Astrocyte of the hippocampus (primary cell): ENCODE data around the gene PPP6R1.
A peak's percentile ranks its signal among the peaks of the same experiment; 100 is the strongest.

Experiments
- DNase-seq: peaks from one replicate; pipeline ENCODE4 v3.0.0; 2011; ENCODE audit warnings: low read depth, low spot score

Gene PPP6R1, protein sequence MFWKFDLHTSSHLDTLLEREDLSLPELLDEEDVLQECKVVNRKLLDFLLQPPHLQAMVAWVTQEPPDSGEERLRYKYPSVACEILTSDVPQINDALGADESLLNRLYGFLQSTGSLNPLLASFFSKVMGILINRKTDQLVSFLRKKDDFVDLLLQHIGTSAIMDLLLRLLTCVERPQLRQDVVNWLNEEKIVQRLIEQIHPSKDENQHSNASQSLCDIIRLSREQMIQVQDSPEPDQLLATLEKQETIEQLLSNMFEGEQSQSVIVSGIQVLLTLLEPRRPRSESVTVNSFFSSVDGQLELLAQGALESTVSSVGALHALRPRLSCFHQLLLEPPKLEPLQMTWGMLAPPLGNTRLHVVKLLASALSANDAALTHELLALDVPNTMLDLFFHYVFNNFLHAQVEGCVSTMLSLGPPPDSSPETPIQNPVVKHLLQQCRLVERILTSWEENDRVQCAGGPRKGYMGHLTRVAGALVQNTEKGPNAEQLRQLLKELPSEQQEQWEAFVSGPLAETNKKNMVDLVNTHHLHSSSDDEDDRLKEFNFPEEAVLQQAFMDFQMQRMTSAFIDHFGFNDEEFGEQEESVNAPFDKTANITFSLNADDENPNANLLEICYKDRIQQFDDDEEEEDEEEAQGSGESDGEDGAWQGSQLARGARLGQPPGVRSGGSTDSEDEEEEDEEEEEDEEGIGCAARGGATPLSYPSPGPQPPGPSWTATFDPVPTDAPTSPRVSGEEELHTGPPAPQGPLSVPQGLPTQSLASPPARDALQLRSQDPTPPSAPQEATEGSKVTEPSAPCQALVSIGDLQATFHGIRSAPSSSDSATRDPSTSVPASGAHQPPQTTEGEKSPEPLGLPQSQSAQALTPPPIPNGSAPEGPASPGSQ

GRCh38 chr19:55258828-55259539 lies at the start of gene PPP6R1:
Gene PPP6R1, minus strand, starts transcription at chr19:55259017. Its CDS starts 11,914 bp downstream, at chr19:55247103.
- peak; percentile 100 for DNase-seq

DNA sequence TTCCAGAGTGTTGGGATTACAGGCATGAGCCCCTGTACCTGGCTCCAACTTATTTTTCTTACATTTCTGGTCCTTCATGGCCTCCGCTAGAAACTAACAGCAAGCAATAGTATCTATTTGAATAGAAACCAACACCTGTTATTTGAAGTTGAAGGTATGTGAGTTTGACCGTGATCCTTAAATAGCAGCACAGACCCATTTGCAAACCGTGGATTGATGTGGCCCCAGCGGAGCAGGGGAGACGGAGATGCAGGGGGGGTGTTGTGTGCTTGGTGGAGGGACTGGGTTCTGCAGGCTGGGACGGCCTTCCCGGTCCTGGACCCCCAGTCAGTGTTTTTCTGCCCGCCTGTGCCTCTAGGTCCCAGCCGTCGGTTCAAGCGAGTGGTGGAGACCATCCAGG lies 49.5 kb upstream of the PPP6R1 start:
- DNase-seq: no peak

GRCh38 chr19:55306712-55307111 lies 47.9 kb upstream of the PPP6R1 start:
- no peak for DNase-seq

DNA sequence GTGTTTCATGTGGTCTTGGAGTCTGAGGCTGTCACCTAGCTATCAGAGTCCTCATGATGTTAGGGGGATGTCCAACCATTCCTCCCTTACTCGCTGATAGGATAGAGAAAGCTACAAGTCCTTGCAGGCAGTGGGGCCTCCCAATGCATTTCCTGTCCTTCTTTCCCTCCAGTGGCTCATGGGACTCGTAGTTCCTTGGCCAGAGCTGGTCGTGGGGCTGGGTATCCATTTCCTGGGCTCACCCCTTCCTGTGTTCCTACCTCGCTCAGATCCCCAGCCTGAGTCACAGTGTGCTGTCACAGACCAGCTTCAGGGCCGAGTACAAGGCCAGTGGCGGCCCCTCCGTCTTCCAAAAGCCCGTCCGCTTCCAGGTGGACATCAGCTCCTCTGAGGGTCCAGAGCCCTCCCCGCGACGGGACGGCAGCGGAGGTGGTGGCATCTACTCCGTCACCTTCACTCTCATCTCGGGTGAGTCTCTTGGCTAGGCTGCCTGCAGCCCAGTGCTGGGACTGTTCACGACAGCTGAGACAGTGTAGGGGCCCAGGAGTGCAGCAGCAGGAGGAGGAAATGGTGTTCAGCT lies 47.3 kb upstream of the PPP6R1 start:
- DNase-seq: no peak

- no peak for DNase-seq
Observed at GRCh38 chr19:55305491-55305890, 46.7 kb upstream of the PPP6R1 start.

GRCh38 chr19:55304980-55305379 lies 46.2 kb upstream of the PPP6R1 start:
- no peak for DNase-seq

DNA sequence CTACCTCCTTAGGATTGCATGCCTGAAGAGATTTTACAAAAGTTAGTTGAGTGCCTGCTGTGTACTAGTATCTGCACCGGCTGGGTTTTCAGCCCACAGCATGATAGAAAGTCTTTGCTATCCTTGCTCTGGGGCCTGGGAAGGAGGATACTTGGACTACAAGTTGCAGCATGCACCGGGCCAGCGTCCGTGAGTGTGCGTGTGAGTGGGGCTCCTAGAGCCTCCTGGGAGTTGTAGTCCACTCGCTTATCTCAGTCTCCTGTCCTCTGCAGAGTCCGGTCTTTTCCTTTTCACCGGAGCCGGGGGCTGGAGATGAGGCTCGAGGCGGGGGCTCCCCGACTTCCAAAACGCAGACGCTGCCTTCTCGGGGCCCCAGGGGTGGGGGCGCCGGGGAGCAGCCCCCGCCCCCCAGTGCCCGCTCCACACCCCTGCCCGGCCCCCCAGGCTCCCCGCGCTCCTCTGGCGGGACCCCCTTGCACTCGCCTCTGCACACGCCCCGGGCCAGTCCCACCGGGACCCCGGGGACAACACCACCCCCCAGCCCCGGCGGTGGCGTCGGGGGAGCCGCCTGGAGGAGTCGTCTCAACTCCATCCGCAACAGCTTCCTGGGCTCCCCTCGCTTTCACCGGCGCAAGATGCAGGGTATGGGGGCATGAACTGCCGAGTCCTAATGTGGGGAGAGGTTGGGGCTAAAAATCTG lies 45.6 kb upstream of the PPP6R1 start:
- no peak for DNase-seq

DNA sequence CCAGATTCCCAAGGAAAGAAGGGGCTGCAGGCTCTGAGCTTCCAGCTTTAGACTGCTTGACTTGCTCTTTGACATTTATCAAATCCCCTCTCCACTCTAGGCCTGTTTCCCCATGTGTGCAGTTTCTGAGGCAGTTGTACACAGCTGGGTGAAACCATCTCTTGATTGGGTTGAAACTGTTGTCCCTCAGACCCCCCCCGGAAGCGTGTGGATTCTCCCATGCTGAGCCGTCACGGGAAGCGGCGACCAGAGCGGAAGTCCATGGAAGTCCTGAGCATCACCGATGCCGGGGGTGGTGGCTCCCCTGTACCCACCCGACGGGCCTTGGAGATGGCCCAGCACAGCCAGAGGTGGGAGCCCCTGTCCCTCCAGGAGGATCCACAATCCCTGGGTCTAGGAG lies 44.7 kb upstream of the PPP6R1 start:
- no peak for DNase-seq

DNA sequence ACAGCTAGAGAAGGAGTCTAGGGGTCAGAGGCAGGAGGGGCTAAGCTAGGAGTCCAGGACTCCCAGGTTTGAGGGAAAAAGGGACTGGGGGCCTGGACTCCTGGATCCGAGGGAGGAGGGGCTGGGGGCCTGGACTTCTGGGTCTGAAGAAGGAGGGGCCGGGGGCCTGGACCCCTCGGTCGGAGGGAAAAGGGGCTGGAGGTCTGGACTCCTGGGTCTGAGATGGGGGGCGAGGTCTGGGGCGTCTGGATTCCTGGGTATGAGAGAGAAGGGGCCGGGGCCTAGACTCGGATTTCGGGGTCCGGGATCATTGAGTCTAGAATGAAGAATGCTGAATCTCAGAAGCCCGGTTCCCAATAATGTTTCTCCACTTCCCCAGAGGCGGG lies 43.5 kb upstream of the PPP6R1 start:
- DNase-seq: no peak

GRCh38 chr19:55301459-55302317 lies 42.9 kb upstream of the PPP6R1 start:
- DNase-seq: peak; percentile 90

DNA sequence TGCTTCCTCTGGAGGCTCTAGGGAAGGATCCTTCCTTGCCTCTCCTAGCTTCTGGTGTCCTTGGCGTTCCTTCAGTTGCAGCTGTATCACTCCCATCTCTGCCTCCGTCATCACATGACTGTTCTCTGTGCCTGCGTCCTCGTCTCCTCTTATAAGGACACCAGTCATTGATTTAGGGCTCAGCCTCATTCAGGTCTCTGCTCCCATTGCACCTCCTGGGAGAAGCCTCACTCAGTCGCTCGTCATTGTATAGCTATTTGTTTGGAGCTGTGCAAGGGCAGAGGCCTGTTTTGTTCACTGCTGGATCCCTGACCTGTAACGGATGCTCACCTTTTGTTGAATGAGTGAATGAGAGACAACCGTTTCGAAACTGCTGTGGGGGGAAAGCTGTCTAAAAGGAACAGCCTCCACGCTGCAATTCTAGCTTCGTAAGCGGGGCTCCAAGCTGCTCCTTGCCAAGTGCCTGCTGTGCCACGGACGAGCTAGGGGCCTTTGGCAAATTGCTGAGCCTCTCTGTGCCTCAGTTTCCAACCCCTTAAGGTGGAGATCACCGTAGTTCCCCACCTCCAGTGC lies 42.2 kb upstream of the PPP6R1 start:
- no peak for DNase-seq

DNA sequence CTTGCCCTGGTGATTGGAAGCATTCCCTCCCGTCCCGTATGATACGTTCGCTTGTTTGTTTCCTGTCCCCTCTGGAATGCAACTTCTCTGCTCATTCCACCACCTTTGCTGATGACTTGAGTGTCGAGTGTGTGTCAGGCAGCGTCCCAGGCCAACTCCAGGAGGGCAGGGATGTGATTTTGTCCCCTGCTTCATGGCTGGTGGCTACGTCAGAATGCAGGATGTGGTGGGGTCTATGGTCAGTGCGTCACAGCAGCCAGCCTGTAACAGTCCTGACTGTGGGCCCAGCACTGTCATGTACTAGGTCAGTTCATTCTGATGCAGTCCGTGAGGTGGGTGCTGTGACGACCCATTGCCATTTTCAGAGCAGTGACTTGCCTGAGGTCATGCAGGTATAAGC lies 41.2 kb upstream of the PPP6R1 start:
- no peak for DNase-seq

DNA sequence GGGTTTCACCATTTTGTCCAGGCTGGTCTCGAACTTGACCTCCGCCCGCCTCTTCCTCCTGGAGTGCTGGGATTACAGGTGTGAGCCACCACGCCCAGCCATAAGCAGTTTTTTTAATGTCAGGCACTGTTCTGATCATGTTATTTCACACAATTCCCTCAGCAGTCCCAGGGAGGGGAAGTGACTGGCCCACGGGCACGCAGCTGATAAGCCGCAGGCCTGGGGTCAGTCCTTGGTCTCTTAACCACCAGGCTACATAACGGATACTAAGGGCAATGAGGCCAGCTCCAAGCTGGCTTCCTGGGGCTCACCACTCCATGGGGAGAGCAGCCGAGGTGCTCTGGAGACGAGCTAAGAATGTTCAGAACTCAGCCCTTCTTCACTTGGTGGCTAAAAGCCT lies 38.5 kb upstream of the PPP6R1 start:
- DNase-seq: no peak

- DNase-seq: no peak
Observed at GRCh38 chr19:55289117-55289796, 30.4 kb upstream of the PPP6R1 start.

- no peak for DNase-seq
Observed at GRCh38 chr19:55287361-55288079, 28.7 kb upstream of the PPP6R1 start.

DNA sequence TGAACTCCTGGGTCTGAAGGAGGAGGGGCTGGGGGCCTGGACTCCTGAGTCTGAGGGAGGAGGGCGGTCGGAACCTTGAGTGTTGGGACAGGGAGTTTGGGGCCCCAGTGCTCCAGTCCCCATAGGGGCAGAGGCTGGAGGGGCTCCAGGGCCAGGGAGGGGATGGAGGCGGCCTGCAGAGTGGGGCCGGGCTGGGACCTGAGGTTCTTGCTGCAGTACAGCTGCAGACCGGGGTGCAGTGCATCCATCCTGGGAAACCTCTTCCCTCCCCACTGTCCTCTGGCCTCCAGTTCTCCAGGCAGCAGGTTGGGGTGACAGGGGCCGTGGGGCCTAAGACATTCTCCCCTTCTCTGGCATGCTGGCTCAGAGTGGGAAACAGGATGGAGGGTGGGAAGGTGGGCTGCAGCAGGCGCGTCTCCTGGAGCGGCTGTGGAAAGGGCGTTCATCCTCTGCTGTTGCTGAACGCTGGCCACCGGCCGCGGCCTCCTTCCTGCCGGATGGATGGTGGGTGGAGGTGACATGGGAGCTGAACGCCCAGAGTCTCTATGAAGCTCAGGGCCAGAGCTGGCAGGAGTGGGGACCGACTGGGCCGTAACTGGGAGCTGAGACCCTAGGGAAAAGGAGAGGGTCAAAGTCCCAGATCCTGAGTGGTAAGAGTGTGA lies 26.5 kb upstream of the PPP6R1 start:
- peak; percentile 34 for DNase-seq

DNA sequence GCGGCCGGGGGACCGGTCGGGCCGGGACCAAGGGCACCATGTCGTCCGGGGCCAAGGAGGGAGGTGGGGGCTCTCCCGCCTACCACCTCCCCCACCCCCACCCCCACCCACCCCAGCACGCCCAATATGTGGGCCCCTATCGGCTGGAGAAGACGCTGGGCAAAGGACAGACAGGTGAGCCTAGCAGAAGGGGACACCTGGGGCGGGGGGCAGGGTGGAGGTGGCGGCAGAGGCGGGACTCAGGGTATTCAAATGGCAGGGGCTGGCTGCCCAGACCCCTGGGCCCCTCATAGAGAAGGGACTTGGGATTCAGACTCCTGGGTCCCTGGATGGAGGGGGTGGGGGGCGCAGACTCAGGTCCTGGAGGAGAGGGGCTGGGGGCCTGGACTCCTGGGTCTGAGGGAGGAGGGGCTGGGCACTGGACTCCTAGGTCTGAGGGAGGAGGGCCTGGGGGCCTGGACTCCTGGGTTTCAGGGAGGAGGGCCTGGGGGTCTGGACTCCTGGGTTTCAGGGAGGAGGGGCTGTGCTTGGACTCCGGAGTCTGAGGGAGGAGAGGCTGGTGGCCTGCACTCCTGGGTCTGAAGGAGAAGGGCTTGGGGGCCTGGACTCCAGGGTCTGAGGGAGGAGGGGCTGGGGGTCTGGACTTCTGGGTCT lies 25.7 kb upstream of the PPP6R1 start:
- DNase-seq: no peak
